IPS DF 19.7 (cell line): ENCODE measurements around the gene ETDA.
"Not testable (repeated sequence)": the region's sequence is repeated elsewhere in the genome, so short reads cannot be mapped to it uniquely, and the experiment has no call there.

Experiments used
- DNase-seq: peaks from one replicate; pipeline ENCODE4 v3.0.0-alpha.2; 2013; ENCODE audit warnings: low read depth, low spot score

The ETDA gene

DNA sequence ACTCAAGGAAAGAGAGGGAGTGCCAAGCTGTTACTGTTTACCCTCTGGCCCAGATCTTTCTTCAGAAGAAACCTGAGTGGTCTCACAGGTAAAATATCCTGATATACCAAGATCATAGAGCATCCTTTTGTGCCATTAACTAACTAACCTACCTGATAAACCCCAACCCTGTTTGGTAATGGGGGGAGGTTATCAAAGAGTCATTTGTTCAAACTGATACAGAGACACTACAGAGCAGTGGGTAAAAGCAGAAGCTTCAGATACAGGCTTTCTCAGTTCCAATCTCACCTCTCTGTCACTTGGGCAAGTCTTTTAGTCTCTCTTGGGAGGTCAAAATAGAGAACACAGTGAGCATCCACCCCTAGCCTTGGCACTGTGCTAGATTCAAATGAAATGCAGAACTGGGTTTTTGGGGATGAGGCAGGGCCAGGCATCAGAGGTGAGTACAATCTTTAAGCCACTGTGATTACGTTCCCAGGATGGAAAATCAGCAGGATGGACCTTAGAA is at the start of gene ETDA:
ETDA (plus strand) TSS at position 51 of the 508 bp plus-strand sequence. CDS start 1,216 bp downstream, outside the sequence.
- not testable (repeated sequence) for DNase-seq

DNA sequence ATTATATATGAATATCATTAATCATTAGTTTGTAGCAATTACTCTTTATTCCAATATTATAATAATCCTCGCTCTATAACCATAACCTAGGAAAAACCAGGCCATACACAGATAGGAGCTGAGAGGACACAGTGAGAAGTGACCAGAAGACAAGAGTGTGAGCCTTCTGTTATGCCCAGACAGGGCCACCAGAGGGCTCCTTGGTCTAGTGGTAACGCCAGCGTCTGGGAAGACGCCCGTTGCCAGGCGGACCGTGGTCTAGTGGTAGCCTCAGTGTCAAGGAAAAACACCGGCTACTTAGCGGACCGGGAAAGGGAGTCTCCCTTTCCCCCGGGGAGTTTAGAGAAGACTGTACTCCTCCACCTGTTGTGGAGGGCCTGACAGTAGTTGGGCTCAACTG is 45.4 kb upstream of the ETDA start:
- not testable (repeated sequence) for DNase-seq

DNA sequence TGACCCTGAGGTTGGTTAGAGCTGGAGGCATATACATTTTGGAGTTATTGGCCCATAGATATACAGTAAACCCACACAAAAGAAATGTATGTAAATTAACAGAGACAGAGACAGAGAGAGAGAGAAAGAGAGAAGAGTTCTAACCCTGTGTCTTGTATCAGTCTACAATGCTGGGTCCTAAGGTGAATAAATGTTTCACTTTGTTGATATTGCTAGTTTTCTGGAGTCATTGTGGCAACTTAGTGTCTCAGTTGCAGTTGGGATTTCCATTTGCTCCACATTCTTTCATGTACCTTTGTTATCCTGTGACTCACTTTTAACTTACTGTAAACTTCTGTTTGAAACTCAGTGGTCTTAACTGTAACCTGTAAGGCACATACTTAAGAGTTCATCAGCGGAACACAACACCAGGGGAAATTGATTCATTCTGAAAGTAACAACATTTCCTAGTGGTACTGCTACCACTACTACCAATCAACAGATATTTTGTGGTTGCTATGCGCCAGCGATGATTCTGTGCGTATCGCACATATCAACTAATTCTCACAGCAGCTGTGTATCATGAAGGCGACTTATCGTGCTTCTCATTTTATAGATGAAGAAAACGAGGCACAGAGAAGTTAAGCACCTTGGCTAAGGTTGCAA is 38.5 kb upstream of the ETDA start:
- no peak for DNase-seq

- not testable (repeated sequence) for DNase-seq
Measured at GRCh38 chrX:135245989-135246388, 5.9 kb upstream of the ETDA start.

DNA sequence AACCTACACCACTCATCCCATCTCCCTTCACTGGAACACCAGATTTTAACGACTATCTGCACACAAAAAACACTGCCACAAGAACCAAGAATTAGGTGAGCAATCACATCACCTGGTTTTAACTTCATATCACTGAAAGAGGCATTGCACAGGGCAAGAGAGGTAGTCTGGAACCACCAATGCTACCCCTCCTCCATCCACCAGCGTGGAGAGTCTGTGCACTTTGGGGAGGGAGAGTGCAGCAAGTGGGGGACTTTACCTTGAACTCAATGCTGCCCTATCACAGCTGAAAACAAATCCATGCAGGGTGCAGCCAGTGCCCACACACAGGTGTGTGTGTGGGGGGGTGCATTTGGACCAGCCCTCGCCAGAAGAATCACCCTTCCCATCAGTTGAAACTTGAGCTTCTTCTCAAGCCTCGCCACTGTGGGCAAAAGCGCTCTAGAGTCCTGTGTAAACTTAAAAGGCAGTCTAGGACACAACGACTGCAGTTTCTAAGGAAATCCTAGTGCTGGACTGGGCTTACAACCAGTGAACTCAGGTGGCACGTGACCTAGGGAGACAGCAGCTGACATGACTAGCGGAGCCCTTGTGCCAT is 4.3 kb downstream of the ETDA start:
- DNase-seq: not testable (repeated sequence)

- DNase-seq: no peak
Measured at GRCh38 chrX:135256923-135257322, 5.1 kb downstream of the ETDA start.

GRCh38 chrX:135257469-135257868 is 5.6 kb downstream of the ETDA start:
- DNase-seq: no peak

DNA sequence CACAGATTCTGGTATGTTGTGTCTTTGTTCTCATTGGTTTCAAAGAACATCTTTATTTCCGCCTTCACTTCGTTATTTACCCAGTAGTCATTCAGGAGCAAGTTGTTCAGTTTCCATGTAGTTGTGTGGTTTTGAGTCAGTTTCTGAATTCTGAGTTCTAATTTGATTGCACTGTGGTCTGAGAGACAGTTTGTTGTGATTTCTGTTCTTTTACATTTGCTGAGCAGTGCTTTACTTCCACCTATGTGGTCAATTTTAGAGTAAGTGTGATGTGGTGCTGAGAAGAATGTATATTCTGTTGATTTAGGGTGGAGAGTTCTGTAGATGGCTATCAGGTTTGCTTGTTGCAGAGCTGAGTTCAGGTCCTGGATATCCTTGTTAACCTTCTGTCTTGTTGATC is 9.1 kb downstream of the ETDA start:
- not testable (repeated sequence) for DNase-seq

GRCh38 chrX:135263376-135263775 is 11.5 kb downstream of the ETDA start:
- not testable (repeated sequence) for DNase-seq

DNA sequence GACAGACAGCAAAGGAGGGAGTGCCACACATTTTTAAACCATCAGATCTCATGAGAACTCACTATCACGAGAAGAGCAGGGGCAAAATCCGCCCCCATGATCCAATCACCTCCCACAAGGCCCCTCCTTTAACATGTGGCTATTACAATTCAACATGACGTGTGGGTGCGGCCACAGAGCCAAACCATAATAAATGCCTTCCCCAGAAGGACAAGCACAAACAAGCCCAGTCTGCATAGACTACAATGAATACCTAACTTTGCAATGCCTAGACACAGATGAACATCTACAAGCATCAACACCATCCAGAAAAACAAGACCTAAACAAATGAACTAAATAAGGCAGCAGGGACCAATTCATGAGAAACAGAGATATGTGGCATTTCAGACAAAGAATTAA is 12.3 kb downstream of the ETDA start:
- DNase-seq: no peak

DNA sequence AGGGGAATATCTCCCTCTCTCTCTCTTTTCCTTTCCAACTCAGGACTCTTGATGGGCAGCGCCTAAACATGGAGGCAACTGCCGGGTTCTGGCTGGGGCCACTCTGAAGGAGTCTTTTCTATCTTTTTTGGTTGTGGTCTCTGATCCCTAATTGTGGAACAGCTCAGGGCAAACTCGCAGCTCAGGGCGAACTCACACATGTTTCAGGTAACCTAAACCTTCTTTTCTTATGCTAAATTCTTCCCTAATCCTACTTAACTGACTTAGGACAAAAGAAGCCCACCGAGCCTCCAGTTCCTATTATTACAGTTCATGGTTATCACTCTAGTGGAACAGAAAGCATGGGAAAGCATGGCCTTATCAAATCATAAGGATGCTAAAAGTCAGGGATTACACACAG is 21.3 kb downstream of the ETDA start:
- DNase-seq: no peak

- DNase-seq: no peak
Measured at GRCh38 chrX:135275973-135276372, 24.1 kb downstream of the ETDA start.

- no peak for DNase-seq
Measured at GRCh38 chrX:135287266-135287823, 35.5 kb downstream of the ETDA start.

DNA sequence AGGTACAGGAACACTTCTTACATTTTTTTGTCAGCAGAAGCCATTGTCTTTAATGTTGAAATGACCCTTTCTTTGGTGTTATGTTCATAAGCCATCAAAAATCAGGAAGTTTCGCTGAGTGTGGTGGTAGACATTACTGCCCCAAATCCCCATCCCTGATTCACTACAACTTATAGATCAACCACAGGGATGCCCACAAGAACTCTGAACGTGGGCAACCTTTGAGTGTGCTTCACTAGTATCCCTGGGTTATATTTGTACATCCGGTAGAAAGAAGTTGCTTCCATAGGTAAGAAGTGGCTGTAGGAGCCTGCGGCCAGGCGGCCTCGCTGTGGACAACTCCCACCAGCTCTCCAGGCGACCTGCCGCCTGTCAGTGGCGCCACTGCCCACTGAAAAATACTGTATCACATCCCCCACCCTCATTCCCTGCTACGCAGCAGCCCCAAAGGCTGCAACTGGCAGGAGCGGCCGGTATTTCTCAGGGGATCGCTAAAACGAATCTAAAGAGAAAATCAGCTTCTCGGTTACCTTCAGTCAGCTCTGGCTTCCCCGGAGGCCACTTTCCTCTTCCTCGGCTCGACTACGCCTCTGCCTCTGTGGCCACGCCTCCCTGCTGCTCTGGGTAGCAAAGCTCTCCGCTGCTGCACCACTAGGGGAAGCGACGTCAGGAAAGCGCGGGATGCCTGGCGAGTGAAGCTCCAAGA is 43.5 kb downstream of the ETDA start:
- DNase-seq: peak; percentile 15

DNA sequence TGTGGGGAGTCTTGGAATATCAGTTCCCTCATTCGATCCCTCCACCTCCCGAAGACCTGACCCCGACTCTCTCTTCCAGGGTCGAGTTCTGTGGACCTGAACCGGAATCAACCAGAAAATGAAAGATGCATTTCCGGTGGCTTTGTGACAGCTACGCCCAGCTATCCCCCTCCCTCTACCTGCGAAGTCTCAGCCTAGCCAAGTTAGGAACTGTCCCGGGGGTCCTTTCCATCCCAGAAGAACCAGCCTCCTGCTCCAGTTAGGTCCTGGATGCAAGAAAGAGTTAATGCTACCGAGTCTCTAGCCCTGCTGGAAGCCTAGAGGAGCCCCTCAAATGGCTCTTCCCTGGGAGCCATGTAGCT is 44.1 kb downstream of the ETDA start:
- DNase-seq: no peak

- DNase-seq: no peak
Measured at GRCh38 chrX:135302269-135302873, 50.5 kb downstream of the ETDA start.
